GM11168 (cell line): ENCODE results near the gene ZCCHC4.
"Not testable (repeated sequence)": the region's sequence is repeated elsewhere in the genome, so short reads cannot be mapped to it uniquely, and the experiment has no call there.

ENCODE experiments used
- in situ Hi-C: fragments of 300-500 bp; cut with MboI; formaldehyde crosslinking; loops from one replicate; pipeline ENCODE4 v1.12.0; 2022; ENCODE audit warnings: low sequenced_read_pairs; ENCODE audit not compliant: unreplicated experiment

ZCCHC4 gene

DNA sequence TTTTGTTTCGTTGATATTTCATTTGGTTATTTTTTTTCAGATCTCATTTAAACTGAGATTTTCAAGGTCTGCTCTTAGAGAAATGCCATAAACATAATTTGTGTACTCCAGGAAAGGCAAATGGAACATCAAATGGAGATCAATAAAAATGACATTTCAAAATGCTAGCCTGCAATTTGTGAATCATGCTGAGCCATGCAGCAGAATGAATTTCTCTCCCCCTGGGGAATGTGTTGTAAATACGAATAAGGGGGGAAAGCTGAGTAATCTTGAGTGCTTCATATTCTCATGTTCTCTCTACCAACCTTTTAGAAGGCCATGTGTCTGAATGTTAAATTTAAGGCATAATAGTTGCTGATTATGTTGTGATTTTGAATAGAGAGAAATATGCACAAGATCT is 7.8 kb downstream of the ZCCHC4 start:
- in situ Hi-C loops = no loop called here

DNA sequence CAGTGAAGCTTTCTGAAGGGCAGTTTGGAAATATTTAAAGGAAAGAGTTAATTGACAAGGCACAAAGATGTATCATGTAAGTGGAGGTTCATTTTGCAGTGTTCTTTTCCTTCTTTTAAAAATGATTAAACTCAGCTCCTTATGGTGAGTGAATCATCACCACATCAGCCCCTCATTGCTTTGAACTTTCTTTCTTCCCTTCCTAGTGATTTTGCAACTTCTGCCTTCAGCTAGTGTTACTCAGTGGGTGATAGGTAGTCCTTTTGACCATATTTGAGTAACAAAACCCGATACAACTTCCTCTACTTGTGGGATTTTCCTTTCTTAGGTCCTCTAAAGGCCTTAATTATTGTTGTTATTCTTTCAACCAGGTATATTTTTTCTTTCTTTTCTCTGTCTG is 8.2 kb downstream of the ZCCHC4 start:
- in situ Hi-C loops = no loop called here

DNA sequence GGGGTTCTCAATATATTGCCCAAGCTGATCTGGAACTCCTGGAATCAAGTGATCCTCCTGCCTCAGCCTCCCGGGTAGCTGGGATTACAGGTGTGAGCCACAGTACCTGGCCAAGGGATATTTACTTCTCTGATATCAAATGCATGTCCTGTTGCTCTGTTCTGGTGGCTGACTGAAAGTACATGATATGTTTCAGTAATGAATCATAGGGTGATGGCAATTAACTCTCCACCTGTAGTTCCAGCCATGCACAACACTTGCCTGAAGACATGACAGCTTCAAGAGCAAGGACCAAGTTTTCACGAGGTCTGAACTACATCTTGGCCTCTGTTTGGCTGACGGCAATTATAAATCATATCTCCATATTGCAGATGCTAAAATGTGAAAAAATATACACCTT is 9.1 kb downstream of the ZCCHC4 start:
- in situ Hi-C loops = no loop called here

DNA sequence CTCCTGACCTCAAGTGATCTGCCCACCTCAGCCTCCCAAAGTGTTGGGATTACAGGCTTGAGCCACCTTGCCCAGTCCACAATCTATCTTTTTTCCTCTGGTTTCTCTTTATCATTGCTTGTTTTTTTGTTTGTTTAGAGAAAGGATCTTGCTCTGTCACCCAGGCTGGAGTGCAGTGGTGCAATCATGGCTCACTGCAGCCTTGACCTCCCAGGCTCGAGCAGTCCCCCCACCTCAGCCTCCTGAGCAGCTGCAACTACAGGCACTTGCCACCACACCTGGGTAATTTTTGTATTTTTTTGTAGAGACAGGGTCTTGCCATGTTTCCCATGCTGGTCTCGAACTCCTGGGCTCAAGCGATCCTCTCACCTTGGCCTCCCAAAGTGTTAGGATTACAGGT is 15.9 kb downstream of the ZCCHC4 start:
- in situ Hi-C loops = not testable (repeated sequence)

DNA sequence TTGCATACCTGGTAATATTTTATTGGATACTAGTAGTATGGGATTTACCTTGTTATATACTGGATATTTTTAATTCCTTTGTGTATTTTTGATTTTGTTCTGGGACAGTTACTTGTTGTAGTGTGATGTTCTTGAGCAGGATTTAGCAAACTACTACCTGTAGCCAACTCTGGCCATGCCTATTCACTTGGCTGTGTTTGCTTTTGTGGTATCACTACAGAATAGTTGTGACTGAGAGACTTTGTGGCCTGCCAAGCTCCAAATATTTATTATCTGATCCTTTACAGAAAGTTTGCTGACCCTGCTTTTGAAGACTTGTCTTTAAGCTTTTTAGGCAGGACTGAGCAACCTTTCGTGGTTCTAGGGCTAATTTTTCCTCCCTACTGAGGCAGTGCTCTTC is 17.8 kb downstream of the ZCCHC4 start:
- in situ Hi-C loops = no loop called here

DNA sequence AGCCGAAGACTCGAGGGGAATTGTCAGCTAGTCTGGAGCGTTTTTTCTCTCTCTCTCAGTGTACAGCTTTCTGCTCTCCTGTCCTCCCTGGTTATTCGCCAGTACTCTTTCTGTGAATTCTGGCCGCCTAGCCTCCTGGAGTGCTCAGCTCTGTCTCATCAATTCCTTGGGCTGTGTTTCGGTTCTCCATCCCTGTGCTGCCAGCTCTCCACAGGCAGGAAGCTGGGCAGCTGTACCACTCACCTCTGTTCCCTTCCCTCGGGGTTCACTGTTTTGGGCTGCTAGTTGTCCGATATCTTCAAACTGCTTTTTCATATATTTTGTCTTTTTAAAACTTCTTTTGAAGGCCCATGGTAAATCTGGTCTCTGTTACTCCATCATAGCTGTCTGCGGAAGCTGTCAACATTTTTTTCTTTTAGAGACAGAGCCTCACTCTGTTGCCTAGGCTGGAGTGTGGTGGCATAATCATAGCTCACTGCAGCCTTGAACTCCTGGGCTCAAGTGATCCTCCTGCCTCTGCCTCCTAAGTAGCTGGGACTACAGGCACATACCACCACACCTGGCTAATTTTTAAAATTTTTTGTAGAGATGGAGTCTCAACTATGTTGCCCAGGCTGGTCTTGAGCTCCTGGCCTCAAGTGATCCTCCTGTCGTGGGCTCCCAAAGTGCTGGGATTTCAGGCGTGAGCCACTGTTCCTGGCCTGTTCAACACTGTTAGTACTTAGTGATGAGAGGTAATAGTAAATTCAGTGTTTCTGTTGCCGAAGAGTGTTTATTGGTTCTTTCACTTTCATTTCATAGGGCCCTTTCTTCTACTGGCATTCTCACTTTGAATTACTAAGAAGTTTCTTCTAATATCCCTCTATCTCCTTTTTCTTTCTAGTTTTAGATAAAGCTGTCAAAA is 18.6 kb downstream of the ZCCHC4 start:
- in situ Hi-C loops = no loop called here

DNA sequence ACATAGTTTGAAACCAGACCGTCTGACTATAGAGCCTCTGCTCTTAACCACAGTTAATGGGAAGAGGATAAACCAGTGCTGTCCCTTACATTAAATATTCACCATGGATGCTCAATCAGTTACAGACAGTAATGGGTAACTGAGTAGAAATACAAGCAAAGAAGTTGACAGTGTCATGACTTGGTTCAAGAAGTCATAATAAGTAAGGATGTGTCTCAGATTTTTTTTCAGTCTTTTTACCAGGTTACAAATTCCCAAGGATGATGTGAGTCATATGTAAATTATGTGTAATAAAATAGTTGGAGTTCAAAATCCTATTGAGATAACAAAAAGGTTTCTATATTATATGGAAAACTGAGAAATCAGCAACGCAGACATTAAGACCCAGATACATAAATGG is 31.1 kb downstream of the ZCCHC4 start:
- in situ Hi-C loops = no loop called here

DNA sequence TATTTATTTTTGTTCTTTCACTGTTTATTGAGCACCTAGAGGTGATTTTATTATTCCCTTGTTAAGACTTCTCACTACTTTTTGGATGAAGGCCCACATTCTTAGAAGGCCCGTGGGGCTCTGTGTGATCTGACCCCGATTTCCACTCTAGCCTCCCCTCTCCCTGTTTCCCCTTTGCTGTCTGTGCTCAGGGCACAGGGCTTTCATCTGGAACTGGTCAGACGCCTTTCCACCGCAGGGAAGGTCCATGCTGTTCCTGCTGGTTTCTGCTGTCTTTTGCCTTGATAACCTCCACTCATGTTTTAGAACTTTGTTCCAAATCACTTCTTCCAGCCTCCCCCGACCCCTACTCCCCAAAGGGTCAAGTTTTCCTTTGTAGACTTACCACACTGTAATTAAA is 33.2 kb downstream of the ZCCHC4 start:
- in situ Hi-C loops = no loop called here

DNA sequence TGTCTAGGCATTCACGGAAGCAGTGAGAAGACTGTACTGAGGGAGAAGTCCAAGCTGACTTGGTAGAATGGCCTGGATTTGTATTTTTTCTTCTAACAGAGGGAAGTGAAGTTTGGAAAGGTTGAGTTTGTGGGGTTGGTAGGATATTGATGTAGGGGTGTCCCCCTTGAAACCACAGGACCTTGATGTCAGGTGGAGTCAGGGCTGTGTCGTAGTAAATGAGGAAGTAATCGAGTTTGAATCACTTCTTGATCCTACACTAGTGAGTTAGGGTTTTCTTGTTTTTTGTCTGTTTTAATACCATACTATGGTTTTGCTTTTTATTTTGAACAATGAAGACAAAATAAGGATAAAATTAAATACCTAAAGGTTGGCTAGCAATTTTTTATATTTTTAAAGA is 34.3 kb downstream of the ZCCHC4 start:
- in situ Hi-C loops = no loop called here

DNA sequence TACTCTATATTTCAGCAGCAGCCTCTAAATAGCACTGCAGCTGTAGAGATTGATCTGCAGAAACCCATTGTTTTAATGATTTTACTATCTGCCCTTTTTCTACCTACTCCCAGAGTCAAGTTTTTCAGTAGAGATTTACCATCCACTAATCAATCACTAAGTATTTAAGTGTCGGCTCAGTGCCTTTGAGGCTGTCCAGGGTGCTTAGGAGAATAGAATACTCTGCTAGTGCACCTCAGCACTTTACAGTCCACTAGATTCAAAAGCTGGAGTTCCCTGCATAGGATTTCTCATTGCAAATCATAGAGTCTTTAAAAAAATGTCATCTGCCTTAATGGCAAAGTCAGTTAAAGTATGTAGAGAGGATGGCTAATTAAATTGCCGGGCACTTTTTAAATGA is 34.9 kb downstream of the ZCCHC4 start:
- in situ Hi-C loops = no loop called here

DNA sequence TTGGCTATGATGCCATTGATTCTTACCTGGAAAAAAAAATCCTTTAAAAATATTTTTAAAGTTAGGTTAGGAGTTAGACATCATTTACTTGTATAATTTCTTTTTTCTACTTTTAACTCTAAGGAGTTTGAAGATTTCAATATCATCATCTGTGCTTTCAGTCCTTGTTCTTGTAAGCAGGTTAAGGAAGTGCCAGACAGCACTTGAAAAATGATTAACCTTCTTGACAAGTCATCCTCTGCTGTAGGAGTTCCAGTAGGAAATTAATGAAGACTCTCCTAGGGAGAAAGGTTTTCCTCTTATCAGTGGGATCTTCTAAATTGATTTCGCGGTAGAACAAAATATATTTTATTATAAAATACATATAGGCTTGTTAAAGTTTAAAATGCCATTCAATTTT is 35.4 kb downstream of the ZCCHC4 start:
- in situ Hi-C loops = no loop called here

DNA sequence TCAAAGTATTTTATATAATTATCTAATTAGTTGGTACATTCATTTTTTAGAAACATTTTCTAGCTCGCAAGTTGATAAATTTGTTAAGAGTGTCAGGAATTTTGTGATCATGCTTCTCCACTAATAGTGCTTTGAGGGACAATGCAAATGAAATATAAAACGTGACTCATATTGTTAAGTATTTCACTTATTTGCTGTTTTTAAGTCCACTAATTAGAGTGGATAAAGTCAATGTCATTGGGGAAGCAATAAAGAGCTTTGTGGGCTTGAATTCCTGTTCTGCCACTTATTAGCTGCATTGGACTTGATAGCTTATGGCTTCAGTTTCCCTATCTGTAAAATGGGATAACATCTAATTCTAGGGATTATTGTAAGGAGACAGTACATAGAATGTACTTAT is 38.0 kb downstream of the ZCCHC4 start:
- in situ Hi-C loops = no loop called here

DNA sequence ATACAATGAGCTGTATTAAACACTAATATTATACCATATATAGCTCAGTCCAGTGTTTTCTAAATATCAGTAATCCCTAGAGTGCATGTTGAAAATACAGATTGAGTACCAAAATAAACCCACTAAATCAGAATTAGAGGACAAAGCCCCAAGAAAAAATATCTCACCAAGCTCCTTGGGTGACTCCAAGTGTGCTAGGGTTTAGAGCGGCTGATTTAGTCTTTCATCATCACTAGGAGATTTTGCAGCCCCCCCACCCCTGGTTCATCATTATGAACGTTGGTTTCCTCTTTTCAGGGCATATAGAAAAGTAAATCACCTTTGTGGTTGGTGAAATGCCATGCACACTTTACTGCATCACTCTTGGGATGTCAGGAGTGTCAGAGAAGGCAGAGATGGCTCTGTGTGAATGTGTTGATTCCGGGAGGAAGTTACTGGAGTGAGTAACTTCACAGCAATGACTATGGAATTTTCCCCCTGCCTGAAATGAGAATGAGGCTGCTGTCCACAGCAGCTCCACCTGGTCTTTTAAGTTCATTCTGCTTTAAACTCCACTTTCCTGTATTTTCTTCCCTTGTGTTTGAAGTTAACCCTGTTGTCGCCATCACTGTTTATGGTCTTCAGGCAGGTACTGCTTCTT is 39.3 kb downstream of the ZCCHC4 start:
- in situ Hi-C loops = no loop called here

DNA sequence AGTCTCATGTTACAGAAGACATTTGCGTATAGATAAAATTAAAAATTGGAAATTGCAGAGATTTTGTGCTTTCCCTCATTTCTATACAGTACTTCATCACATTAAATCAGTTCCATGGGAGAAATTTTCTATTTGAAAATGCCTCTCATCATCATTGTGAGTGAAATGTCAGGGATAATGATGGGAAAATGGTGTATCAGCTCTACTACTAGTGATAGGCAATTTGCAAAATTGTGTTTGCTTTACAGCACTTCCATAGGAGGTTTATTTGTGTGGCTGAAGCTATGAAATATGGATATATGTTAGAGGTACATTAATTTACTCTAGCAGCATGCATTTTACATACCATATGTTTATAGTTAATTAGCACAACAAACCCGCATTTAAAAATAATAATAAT is 43.5 kb downstream of the ZCCHC4 start:
- in situ Hi-C loops = no loop called here

DNA sequence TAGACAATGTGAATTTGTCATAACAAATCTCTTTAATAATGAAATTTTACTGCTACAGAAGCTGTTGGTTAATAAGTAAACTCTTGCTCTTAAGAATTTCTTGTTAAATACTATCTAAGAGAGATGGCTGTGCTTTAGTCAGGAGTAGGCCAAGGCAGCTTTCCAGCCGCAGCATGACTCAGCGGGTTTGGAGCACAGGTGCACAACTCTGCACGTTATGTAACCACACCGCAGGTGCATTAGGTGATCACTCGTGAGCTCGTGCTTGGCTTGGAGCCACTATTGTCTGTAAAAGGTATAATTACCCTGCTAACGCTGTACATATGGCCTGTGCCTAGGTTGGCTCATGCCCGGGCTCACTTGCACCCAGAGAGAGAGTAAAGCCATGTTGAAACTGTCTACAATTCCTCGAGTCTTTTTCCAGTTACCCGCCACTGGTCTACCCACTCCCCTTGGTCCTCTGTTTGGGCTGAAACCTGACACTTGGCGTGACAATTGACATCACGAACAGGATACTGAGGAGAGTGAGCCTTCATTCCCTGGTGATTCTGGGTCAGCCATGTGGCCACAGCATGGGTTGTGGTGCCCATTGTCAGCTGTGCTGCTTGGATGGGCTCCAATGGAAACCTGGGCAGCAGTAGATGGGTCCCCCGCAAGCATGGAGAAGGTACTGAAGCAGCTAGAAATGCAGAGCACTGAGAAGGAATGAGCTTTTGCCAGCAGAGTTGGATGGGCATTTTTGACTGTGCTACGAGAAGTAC is 46.1 kb downstream of the ZCCHC4 start:
- in situ Hi-C loops = no loop called here

DNA sequence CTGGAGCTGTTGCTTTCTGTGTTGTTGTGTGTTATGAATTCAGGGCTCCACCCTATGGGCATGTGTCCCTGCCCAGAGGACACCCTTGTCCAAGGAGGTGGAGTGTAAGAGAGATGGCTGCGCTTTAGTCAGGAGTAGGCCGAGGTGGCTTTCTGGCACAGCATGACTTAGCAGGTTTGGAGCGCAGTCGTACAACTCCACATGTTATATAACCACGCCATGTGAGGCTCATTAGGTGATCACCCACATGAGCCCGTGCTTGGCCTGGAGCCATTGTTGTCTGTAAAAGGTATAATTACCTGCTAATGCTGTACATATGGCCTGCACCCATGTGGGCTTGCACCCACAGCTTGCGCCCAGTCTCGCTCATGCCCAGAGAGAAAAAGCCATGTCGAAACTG is 48.7 kb downstream of the ZCCHC4 start:
- in situ Hi-C loops = no loop called here

DNA sequence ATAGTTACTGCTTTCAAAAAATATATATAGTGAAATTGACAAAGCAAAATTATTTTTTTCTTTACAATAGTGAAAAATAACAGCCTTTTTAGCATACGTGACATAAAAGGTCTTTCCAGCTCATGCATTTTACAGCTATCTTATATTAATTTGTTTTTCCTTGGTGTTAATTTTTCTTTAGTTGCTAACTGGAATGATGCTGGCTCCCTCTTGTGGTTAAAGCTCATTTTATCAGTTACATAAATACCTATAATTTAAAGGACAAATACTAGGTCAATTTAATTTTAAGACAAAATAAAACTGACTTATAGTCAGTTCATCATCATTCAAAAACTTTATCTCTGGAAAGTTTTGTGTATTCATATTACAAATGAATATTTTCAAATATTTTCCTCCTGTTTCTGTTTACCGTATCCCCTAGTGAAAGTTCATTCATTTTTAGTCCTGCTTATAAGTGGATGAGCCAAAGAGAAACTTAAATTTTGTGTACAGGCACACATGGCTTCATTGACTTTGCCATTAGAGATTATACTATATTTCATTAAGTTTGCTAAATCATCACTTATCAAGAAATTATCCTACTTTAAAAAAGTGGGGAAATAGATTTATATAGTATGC is 54.5 kb downstream of the ZCCHC4 start:
- in situ Hi-C loops = loop anchor here (5.0 kb wide), 1 partner anchor 185 kb away; no protein-coding TSS in a partner anchor

DNA sequence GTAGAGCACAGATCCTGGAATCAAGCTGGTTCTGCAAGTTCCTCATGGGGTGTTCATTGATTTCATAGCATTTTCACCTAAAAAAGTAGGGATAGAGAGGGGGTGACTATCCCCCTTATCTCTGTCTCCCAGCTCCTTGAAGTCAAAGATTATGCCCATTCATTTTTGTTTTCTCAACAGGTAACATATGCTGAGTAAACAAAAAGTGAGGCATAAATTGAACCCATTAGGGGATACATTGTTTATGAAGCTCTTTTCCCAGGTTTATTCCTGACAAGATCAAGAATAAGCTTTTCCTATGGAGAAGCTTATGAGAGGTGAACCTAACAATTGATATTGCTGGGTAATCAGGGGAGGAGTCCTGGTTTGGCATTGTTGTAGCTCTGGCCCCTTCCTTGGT is 55.3 kb downstream of the ZCCHC4 start:
- in situ Hi-C loops = loop anchor here (5.0 kb wide), 1 partner anchor 186 kb away; no protein-coding TSS in a partner anchor

DNA sequence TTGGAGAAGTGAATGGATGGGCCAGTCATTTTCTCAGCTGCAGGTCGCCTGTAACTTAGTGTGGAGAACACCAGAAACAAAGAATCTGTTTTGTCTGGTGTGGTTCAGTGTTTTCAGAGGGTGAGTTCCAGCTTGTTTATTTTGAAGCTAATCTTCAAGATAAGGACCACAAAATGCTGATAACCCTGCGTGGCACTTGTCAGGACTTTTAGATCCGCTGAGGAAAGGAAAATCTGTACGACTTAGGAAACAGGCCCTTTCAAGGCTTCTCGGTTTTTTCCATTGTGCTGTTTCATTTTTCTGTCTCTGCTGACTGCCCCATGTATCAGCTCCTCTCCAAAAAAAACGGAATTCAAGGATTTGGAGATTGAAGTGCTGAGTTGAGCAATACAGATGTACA is 55.7 kb downstream of the ZCCHC4 start:
- in situ Hi-C loops = loop anchor here (5.0 kb wide), 1 partner anchor 186 kb away; no protein-coding TSS in a partner anchor

DNA sequence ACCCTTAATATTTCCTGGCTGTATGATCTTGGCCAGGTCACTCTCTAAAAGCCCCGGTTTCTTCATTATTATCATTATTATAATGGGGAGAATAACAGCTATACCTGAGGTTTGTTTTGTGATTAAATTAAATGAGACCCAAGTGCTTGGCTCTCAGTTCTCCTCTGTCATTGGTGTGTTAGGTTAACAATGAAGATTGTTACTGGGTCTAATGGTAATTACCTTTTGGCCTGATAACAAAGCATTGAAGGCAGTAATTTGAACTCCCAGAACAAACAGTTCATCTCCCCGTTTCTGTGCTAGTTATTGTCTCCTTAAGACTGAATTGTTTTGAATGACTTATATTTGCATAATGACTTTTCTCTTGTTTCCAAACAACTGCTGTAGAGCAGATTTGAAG is 57.7 kb downstream of the ZCCHC4 start:
- in situ Hi-C loops = no loop called here

DNA sequence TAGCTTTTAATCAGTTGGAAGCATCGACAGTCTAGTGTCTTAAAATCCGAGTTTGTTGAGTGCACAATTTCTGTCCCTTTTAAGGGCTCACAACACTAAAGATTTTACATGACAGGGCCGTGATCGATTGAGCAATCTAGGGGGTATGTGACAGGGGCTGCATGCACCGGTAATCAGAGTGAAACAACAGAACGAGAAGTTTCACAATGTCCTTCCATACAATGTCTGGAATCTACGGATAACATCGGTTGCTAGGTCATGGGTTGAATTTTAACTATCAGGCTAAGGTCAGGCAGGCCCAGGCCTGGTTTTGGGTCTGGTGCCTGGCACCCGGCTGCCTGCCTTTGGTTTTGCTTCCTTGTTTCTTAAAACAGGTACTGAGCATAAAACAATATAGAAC is 60.0 kb downstream of the ZCCHC4 start:
- in situ Hi-C loops = not testable (repeated sequence)
